ENCODE results near the gene TBC1D17.
A peak's percentile ranks its signal among the peaks of the same experiment; 100 is the strongest.

The TBC1D17 gene

GRCh38 chr19:49877879-49878743 is 609 bp downstream of the TBC1D17 start:
- ATAC-seq (peak; percentile 88), DNase-seq (peak; percentile 100)

GRCh38 chr19:49878744-49879070 is 1.2 kb downstream of the TBC1D17 start:
- no peak for ATAC-seq
- DNase-seq: no peak

GRCh38 chr19:49879243-49879963 is 1.9 kb downstream of the TBC1D17 start:
- no peak for ATAC-seq
- no peak for DNase-seq

GRCh38 chr19:49880162-49880869 is 2.8 kb downstream of the TBC1D17 start:
- ATAC-seq (no peak), DNase-seq (no peak)

GRCh38 chr19:49881186-49881585 is 3.7 kb downstream of the TBC1D17 start:
- ATAC-seq (no peak), DNase-seq (no peak)

- ATAC-seq (no peak), DNase-seq (no peak)
These were observed 4.3 kb downstream of the TBC1D17 start for GRCh38 chr19:49881672-49882394.

GRCh38 chr19:49882643-49883042 is 5.1 kb downstream of the TBC1D17 start:
- no peak for ATAC-seq
- no peak for DNase-seq

- ATAC-seq (no peak), DNase-seq (no peak)
These were observed 5.6 kb downstream of the TBC1D17 start for GRCh38 chr19:49883094-49883493.

- no peak for ATAC-seq
- no peak for DNase-seq
These were observed 6.6 kb downstream of the TBC1D17 start for GRCh38 chr19:49884109-49884508.

- ATAC-seq (no peak), DNase-seq (no peak)
These were observed 7.3 kb downstream of the TBC1D17 start for GRCh38 chr19:49884760-49885159.

GRCh38 chr19:49887037-49887664 is 9.6 kb downstream of the TBC1D17 start:
- ATAC-seq: no peak
- no peak for DNase-seq

- DNase-seq: no peak
- no peak for ATAC-seq
These were observed 10.4 kb downstream of the TBC1D17 start for GRCh38 chr19:49887665-49888509.

GRCh38 chr19:49888510-49888824 is 11.0 kb downstream of the TBC1D17 start:
- ATAC-seq (no peak), DNase-seq (no peak)

- ATAC-seq (no peak), DNase-seq (no peak)
These were observed 11.7 kb downstream of the TBC1D17 start for GRCh38 chr19:49889038-49889686.

- DNase-seq (peak; percentile 80), ATAC-seq (peak; percentile 63)
These were observed 12.3 kb downstream of the TBC1D17 start for GRCh38 chr19:49889687-49890348.

GRCh38 chr19:49890349-49891311 is 13.1 kb downstream of the TBC1D17 start:
- ATAC-seq (peak; percentile 44), DNase-seq (peak; percentile 69)

- no peak for DNase-seq
- no peak for ATAC-seq
These were observed 13.9 kb downstream of the TBC1D17 start for GRCh38 chr19:49891393-49891792.

GRCh38 chr19:49892716-49893115 is 15.2 kb downstream of the TBC1D17 start:
- ATAC-seq: no peak
- no peak for DNase-seq
